CD4-positive, alpha-beta T cell (primary cell): ENCODE measurements around the gene SEPTIN2. TPM values are rescaled to one million over a fixed set of nuclear protein-coding genes. Genes with fewer than 3 reads are reported as not detected.

Source experiments
- ATAC-seq: fragments of 200-7000 bp; cut with Tn5 transposase; one replicate; pipeline ENCODE4 v1.10.0; 2022; ENCODE audit warnings: mild to moderate bottlenecking; ENCODE audit not compliant: poor library complexity
- CTCF ChIA-PET: fragments of 350-600 bp; sonication (Branson Sonifier 250); formaldehyde crosslinking; loops from one replicate; lab custom pipeline; 2021; ENCODE audit warnings: antibody characterized with exemption, inconsistent platforms; lab: Charles Lee
- POLR2A ChIA-PET: fragments of 350-600 bp; sonication (Branson Sonifier 250); formaldehyde crosslinking; loops from one replicate; lab custom pipeline; 2021; ENCODE audit warnings: antibody characterized with exemption, inconsistent platforms; lab: Charles Lee
- DNase-seq, 14 experiments: peaks; one replicate each; pipeline ENCODE4 v3.0.0-alpha.2; 2013 to 2020; ENCODE audit warnings: mixed read lengths in 2 of 14
- H3K27ac ChIP-seq, 2 donors: one replicate each; pipeline versions ENCODE4 v1.5.1 to v1.7.0; 2013; ENCODE audit warnings: low read length in 2 of 2, low read depth in 1 of 2, mild to moderate bottlenecking in 1 of 2
- H3K27me3 ChIP-seq, 2 experiments: 1 replicate in 1 of 2; 2 replicates in 1 of 2; pipeline versions ENCODE4 v1.6.1 to v1.7.0; 2013; ENCODE audit warnings: low read length in 2 of 2, control low read depth in 1 of 2, mild to moderate bottlenecking in 1 of 2, moderate library complexity in 1 of 2; ENCODE audit not compliant: insufficient read depth in 2 of 2, control insufficient read depth in 1 of 2
- H3K36me3 ChIP-seq: one replicate; pipeline ENCODE4 v1.6.1; 2013; ENCODE audit warnings: low read length, control low read depth; ENCODE audit not compliant: insufficient read depth
- H3K4me1 ChIP-seq: one replicate; pipeline ENCODE4 v1.6.1; 2013; ENCODE audit warnings: low read length, control low read depth; ENCODE audit not compliant: insufficient read depth
- H3K4me3 ChIP-seq: one replicate; pipeline ENCODE4 v1.5.1; 2013; ENCODE audit warnings: mild to moderate bottlenecking, low read length, moderate library complexity
- H3K9me3 ChIP-seq, 2 experiments: 1 replicate in 1 of 2; 2 replicates in 1 of 2; pipeline versions ENCODE4 v1.6.1 to v1.7.0; 2013; ENCODE audit warnings: low read length in 2 of 2, mild to moderate bottlenecking in 2 of 2, control low read depth in 1 of 2, moderate library complexity in 1 of 2; ENCODE audit not compliant: control insufficient read depth in 1 of 2, insufficient read depth in 1 of 2
- H3K27ac Mint-ChIP-seq: one replicate; pipeline ENCODE4 v1.8.0; 2020; ENCODE audit warnings: mixed read lengths
- H3K27me3 Mint-ChIP-seq: one replicate; pipeline ENCODE4 v1.8.0; 2021; ENCODE audit warnings: mixed read lengths
- H3K36me3 Mint-ChIP-seq: one replicate; pipeline ENCODE4 v1.8.0; 2021; ENCODE audit warnings: low read depth, mixed read lengths
- H3K4me1 Mint-ChIP-seq: one replicate; pipeline ENCODE4 v1.8.0; 2021; ENCODE audit warnings: low read depth, mixed read lengths
- H3K4me3 Mint-ChIP-seq: one replicate; pipeline ENCODE4 v1.8.0; 2020; ENCODE audit warnings: mild to moderate bottlenecking, mixed read lengths
- H3K9me3 Mint-ChIP-seq: one replicate; pipeline ENCODE4 v1.8.0; 2020; ENCODE audit warnings: mixed read lengths
- CTCF ChIP-seq: fragments of 200-600 bp; IDR thresholded peaks from one replicate; pipeline ENCODE4 v1.8.0; 2022; ENCODE audit warnings: antibody characterized with exemption, mild to moderate bottlenecking
- intact Hi-C, 2 experiments: fragments of 100-400 bp; cut with DNase I in 1 of 2; cut with micrococcal nuclease in 1 of 2; formaldehyde crosslinking; loops; one replicate each; pipeline versions ENCODE4 v1.15.1 to v1.9.0; 2023 to 2025; cut with DNase I, micrococcal nuclease
- total RNA-seq, 174 experiments: library from RNA in 2 of 174; stranded (reverse) in 2 of 174; gene quantifications; one replicate each; pipeline ENCODE4 v1.2.3 and lab custom pipeline; 2021 to 2026

Gene SEPTIN2
- total RNA-seq, 2 experiments from 2014 or later: 189 to 196 TPM

GRCh38 chr2:241295326-241296095 lies 20.2 kb upstream of the SEPTIN2 start:
- Mint-ChIP-seq H3K4me3 (no peak overlapping the region), H3K4me1 (peaks cover 75% of the 10 kb centered on the region), H3K36me3 (peaks cover 21% of the 10 kb centered on the region), H3K27ac (no peak overlapping the region), H3K27me3 (no peaks in the 10 kb centered on the region), H3K9me3 (no peaks in the 10 kb centered on the region)
- TF ChIP-seq CTCF: no peak
- Histone ChIP-seq H3K36me3 (peaks cover 6% of the 10 kb centered on the region), H3K4me3 (no peak overlapping the region), H3K4me1 (peaks cover 31% of the 10 kb centered on the region), H3K27ac (no peak overlapping the region), H3K9me3 (no peaks in the 10 kb centered on the region), H3K27me3 (no peaks in the 10 kb centered on the region)
- ATAC-seq: no peak
- intact Hi-C loops: no loop called here
- DNase-seq: no peak
- POLR2A ChIA-PET: no interaction called here
- CTCF ChIA-PET: interaction anchor here (1.3 kb wide), 1 partner anchor 20 kb away, joined by 3 read pairs; the partner anchor contains the start of gene HDLBP

- no peak overlapping the region for H3K4me3 ChIP-seq
- Mint-ChIP-seq H3K4me1 (peaks cover 65% of the 10 kb centered on the region), H3K27me3 (no peaks in the 10 kb centered on the region), H3K27ac (peak overlapping the region; percentile 38), H3K9me3 (no peaks in the 10 kb centered on the region), H3K36me3 (peaks cover 21% of the 10 kb centered on the region), H3K4me3 (peak overlapping the region; percentile 20)
- no peaks in the 10 kb centered on the region for H3K27me3 ChIP-seq
- intact Hi-C loops: no loop called here
- DNase-seq (no peak), ATAC-seq (no peak)
- peaks cover 33% of the 10 kb centered on the region for H3K4me1 ChIP-seq
- H3K36me3 ChIP-seq: peaks cover 6% of the 10 kb centered on the region
- no peaks in the 10 kb centered on the region for H3K9me3 ChIP-seq
- ChIA-PET CTCF (no interaction called here), POLR2A (interaction anchor here (0.8 kb wide), 1 partner anchor 195 kb away, joined by 3 read pairs; the partner anchor contains the start of gene MTERF4)
- H3K27ac ChIP-seq: no peak overlapping the region
- TF ChIP-seq CTCF: no peak
Observed at GRCh38 chr2:241296767-241297166, 19.0 kb upstream of the SEPTIN2 start.

- no peak for TF ChIP-seq CTCF
- Mint-ChIP-seq H3K36me3 (peaks cover 21% of the 10 kb centered on the region), H3K27ac (peak overlapping the region; percentile 75), H3K9me3 (no peaks in the 10 kb centered on the region), H3K4me3 (peak overlapping the region; percentile 83), H3K27me3 (no peaks in the 10 kb centered on the region), H3K4me1 (peaks cover 69% of the 10 kb centered on the region)
- ChIA-PET CTCF (interaction anchor here (0.6 to 1.1 kb wide), 5 partner anchors 16 to 757 kb away, joined by 3 to 5 read pairs (median 4); partner anchors contain the start of gene ATG4B), POLR2A (interaction anchor here (1.2 to 1.9 kb wide), 3 partner anchors 11 to 148 kb away, joined by 3 to 22 read pairs (median 7); partner anchors contain the start of genes HDLBP and SEPTIN2)
- intact Hi-C loops: no loop called here
- peaks cover 43% of the 10 kb centered on the region for H3K4me1 ChIP-seq
- peak; percentile 70 for ATAC-seq
- H3K4me3 ChIP-seq: peak overlapping the region; percentile 21
- peak in 7 of 14 experiments; percentile 12 to 71 (median 55) for DNase-seq
- no peaks in the 10 kb centered on the region for H3K9me3 ChIP-seq
- H3K36me3 ChIP-seq: peaks cover 6% of the 10 kb centered on the region
- H3K27me3 ChIP-seq: no peaks in the 10 kb centered on the region
- peak overlapping the region in 1 of 2 donors; percentile 49 for H3K27ac ChIP-seq
Observed at GRCh38 chr2:241298673-241299072, 17.1 kb upstream of the SEPTIN2 start.
